ENCODE results near the gene KLF15.

Gene KLF15

GRCh38 chr3:126304291-126304690 lies 52.9 kb downstream of the KLF15 start:
- DNase-seq, result no peak

DNA sequence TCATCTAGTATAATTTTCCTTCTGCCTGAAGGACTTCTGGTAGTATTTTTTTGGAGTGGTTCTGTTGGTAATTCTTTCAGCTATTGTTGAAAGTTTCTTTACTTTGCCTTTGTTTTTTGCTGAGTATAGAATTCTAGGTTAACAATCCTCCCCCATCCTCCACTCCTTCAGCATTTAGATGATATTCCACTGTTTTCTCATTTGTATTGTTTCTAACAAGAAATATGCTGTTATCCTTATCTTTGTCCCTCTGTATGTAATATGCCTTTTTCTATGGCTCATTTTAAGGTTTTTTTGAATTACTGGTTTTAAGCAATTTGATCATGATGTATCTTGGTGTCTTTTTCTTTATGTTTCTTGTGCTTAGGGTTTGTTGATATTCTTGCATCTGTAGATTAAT lies 53.9 kb downstream of the KLF15 start:
- DNase-seq, result no peak

GRCh38 chr3:126300761-126301481 lies 56.3 kb downstream of the KLF15 start:
- no peak for DNase-seq

DNA sequence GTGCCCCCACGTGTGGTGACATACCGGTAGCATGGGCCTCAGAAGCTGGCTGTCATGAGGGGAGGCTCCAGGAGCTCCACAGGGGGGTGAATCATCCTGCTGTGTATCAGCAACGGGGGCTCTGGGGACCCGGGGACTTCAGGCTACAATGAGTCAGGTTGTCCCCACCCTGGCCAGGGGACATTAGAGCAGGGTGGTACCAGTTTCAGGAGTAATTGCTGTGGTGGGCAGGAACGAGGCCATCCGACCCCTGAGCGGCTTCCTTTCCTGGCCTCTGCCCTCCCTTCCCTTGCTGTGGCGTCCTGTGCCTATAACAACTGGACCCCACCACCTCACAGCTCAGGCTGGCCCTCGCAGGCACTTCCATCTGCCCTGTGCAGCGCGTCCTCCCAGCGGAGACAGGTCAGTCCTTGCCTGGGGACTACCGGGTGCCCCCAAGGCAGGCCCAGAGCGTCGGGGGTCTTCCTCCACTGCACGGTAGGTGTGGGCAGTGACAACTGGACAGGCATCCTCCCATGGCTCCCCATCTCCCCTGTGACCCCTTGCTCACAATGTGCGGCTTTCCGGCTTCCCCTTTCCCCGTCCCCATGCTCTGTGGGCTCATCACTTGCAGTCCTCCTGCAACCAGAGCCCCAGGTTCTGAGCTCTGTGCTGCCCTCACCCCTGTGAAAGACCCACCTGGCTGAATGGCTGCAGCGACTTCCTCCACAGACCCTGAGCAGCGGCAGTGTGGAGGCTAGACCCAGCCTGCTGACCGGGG lies 57.0 kb downstream of the KLF15 start:
- DNase-seq, result no peak

DNA sequence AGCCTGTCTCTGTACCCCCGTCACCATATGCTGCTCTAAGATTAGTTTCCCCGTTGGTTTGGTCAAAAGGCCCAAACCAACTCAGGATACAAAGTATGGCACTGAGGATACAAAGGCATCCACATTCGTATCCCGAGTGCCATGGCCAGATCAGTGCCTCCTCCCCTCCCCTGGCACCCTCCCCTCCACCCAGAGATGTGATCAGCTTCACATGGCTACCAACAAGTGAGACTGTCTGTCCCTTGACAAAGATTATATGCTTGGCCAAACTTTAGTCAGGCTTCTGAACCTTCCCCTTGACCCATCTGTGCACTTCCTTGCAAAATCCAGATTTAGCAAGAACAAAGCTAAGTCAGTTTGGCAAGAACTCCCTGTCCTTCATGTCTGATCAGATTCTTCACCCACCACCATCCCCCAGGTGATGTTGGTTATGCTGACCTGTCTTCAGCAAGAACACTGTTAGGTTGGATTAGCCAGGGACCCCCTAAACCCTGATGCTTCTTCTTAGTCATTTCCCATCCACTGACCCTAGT lies 61.7 kb downstream of the KLF15 start:
- DNase-seq, result no peak

GRCh38 chr3:126294211-126294808 lies 62.9 kb downstream of the KLF15 start:
- no peak for DNase-seq

DNA sequence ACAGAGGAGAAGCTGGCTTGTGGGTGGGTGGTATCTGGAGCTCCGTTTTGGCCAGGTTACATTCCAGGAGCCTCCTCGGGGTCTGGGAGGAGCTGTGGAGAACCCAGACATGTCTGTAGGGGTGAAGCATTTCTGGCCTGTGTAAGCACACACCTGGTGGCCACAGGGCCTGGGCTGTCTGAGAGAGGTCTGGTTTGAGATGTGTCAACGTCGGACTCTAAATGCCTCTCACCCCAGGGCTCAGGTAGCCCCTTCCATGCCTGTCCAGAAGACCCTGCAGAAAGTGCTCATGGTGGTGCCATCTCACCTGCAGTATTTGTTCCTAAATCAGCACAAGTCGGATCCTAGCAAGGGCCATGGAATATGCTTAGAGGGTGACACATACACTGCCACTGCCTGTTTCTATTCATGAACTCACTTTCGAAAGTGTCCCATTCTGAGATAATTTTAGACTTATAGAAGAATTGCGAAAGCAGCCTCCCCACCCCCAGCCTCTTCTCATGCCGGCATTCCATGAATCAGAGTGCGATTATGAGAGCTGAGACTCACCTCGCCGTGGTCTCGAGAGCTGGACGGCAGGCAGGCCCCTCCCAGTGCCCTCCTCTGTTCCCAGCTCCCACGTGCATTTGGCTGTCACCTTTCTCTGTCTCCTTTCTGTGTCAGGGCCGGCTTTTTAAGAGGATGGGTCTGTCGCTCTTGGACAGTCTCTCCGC lies 63.7 kb downstream of the KLF15 start:
- no peak for DNase-seq

All from hematopoietic multipotent progenitor cell treated with erythropoietin and hydrocortisone succinate and interleukin-3 and kit ligand, for 6 days (in vitro differentiated cells).